SK-N-MC (cell line): ENCODE data around the gene POMT2.

Experiments used
- EZH2 ChIP-seq: fragments of 200-600 bp; sonication (generic); IDR thresholded peaks from one replicate; pipeline ENCODE4 v1.6.1; 2017; ENCODE audit warnings: antibody characterized with exemption
- FOXP2 ChIP-seq: optimal IDR thresholded peaks from 2 replicates; pipeline ENCODE3; 2011; ENCODE audit warnings: mild to moderate bottlenecking, moderate library complexity; ENCODE audit not compliant: insufficient read depth; ENCODE audit errors: extremely low read length, control extremely low read depth
- POLR2AphosphoS5 ChIP-seq: IDR thresholded peaks from 2 replicates; pipeline ENCODE4 v1.6.1; 2012; ENCODE audit warnings: mild to moderate bottlenecking, low read depth, low read length, borderline replicate concordance

DNA sequence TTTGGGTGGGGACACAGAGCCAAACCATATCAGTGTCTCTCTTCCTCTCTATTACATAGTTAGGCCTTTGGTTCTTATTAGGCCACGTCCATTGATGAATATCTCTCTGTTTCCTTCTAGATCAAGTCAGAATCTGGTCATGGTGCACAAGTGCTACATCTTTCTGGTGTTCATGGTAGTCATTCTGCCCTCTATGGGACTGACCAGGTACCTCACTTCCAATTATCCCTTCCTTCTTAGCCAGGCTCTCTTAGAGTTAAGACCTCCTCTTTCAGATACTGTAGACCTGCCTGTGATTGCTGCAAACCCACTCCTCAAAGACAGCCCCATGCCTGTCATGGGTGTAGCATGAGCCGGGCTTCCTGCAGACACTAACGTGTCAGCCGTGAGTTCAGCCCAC, 74.9 kb downstream of the POMT2 start:
- no peak for TF ChIP-seq POLR2AphosphoS5
- no peak for TF ChIP-seq EZH2
- no peak for TF ChIP-seq FOXP2
